Loucy (cell line): Measurements from ENCODE around the gene C20orf202.

Experiments
- H2AFZ ChIP-seq: fragments of 200-600 bp; sonication (generic); 2 replicates; pipeline ENCODE4 v1.6.0; 2016; ENCODE audit warnings: antibody characterized with exemption, mild to moderate bottlenecking, low read length, moderate library complexity
- H3F3A ChIP-seq: fragments of 200-600 bp; 2 replicates; pipeline ENCODE4 v1.6.0; 2016; ENCODE audit warnings: antibody characterized with exemption, low read depth, mild to moderate bottlenecking
- H3K27me3 ChIP-seq: fragments of 200-600 bp; sonication (generic); 2 replicates; pipeline ENCODE4 v1.6.1; 2014; ENCODE audit warnings: low read length, mild to moderate bottlenecking; ENCODE audit not compliant: insufficient read depth, poor library complexity, severe bottlenecking
- H3K36me3 ChIP-seq: fragments of 200-600 bp; sonication (generic); 2 replicates; pipeline ENCODE4 v1.6.1; 2016; ENCODE audit warnings: low read length; ENCODE audit not compliant: insufficient read depth
- H3K4me1 ChIP-seq: fragments of 200-600 bp; sonication (generic); 2 replicates; pipeline ENCODE4 v1.5.1; 2014; ENCODE audit warnings: low read length, mild to moderate bottlenecking; ENCODE audit not compliant: insufficient read depth, poor library complexity, severe bottlenecking
- H3K4me2 ChIP-seq: fragments of 200-600 bp; sonication (generic); 2 replicates; pipeline ENCODE4 v1.6.0; 2014; ENCODE audit warnings: antibody characterized with exemption, low read length, low read depth, mild to moderate bottlenecking; ENCODE audit not compliant: poor library complexity, severe bottlenecking
- H3K4me3 ChIP-seq: fragments of 200-600 bp; sonication (generic); 2 replicates; pipeline ENCODE4 v1.5.1; 2014; ENCODE audit warnings: low read length, mild to moderate bottlenecking, mixed read lengths; ENCODE audit not compliant: poor library complexity, severe bottlenecking
- H3K79me2 ChIP-seq: fragments of 200-600 bp; sonication (generic); 2 replicates; pipeline ENCODE4 v1.6.1; 2014; ENCODE audit warnings: low read length; ENCODE audit not compliant: insufficient read depth
- H3K9ac ChIP-seq: fragments of 200-600 bp; sonication (generic); 2 replicates; pipeline ENCODE4 v1.6.0; 2014; ENCODE audit warnings: mild to moderate bottlenecking, low read depth, low read length, moderate library complexity; ENCODE audit not compliant: poor library complexity, severe bottlenecking
- H3K9me2 ChIP-seq: fragments of 200-600 bp; sonication (generic); replicated peaks from 2 replicates; pipeline ENCODE4 v1.6.1; 2016; ENCODE audit warnings: low read depth, low read length, mixed read lengths
- H3K9me3 ChIP-seq: fragments of 200-600 bp; sonication (generic); 2 replicates; pipeline ENCODE4 v1.6.1; 2014; ENCODE audit warnings: mild to moderate bottlenecking, antibody characterized with exemption, low read length, low read depth; ENCODE audit not compliant: insufficient read depth
- H4K20me1 ChIP-seq: fragments of 200-600 bp; sonication (generic); 2 replicates; pipeline ENCODE4 v1.6.0; 2014; ENCODE audit warnings: antibody characterized with exemption, low read length, mild to moderate bottlenecking; ENCODE audit not compliant: insufficient read depth, poor library complexity, severe bottlenecking
- CTCF ChIP-seq: fragments of 200-600 bp; sonication (generic); conservative IDR thresholded peaks from 2 replicates; pipeline ENCODE4 v1.5.1; 2014; ENCODE audit warnings: mild to moderate bottlenecking, antibody characterized with exemption, low read length
- EZH2phosphoT487 ChIP-seq: fragments of 200-600 bp; IDR thresholded peaks from 2 replicates; pipeline ENCODE4 v1.6.1; 2018; ENCODE audit warnings: antibody characterized with exemption, mild to moderate bottlenecking, moderate library complexity, borderline replicate concordance

Gene C20orf202

GRCh38 chr20:1185316-1185741 lies 17.9 kb upstream of the C20orf202 start:
- H3F3A ChIP-seq = no peaks in the 10 kb centered on the region
- no peaks in the 10 kb centered on the region for H3K79me2 ChIP-seq
- H3K27me3 ChIP-seq = no peaks in the 10 kb centered on the region
- H3K9me2 ChIP-seq = no peaks in the 10 kb centered on the region
- no peak overlapping the region for H3K4me2 ChIP-seq
- no peaks in the 10 kb centered on the region for H3K36me3 ChIP-seq
- no peak overlapping the region for H2AFZ ChIP-seq
- TF ChIP-seq EZH2phosphoT487 (no peak), CTCF (no peak)
- H3K4me1 ChIP-seq = no peaks in the 10 kb centered on the region
- no peak overlapping the region for H3K4me3 ChIP-seq
- no peak overlapping the region for H3K9ac ChIP-seq
- H4K20me1 ChIP-seq = no peaks in the 10 kb centered on the region
- H3K9me3 ChIP-seq = no peaks in the 10 kb centered on the region

- Histone ChIP-seq H3K4me3 (no peak overlapping the region), H3F3A (no peaks in the 10 kb centered on the region), H3K4me2 (no peak overlapping the region), H3K79me2 (no peaks in the 10 kb centered on the region), H3K4me1 (no peaks in the 10 kb centered on the region), H3K27me3 (no peaks in the 10 kb centered on the region), H3K9ac (no peak overlapping the region), H3K9me2 (no peaks in the 10 kb centered on the region), H3K36me3 (no peaks in the 10 kb centered on the region), H2AFZ (no peak overlapping the region), H4K20me1 (no peaks in the 10 kb centered on the region), H3K9me3 (no peaks in the 10 kb centered on the region)
- TF ChIP-seq CTCF (peak; percentile 59), EZH2phosphoT487 (no peak)
Measured at GRCh38 chr20:1185790-1186334, 17.4 kb upstream of the C20orf202 start.

GRCh38 chr20:1186367-1186991 lies 16.8 kb upstream of the C20orf202 start:
- no peaks in the 10 kb centered on the region for H3K9me2 ChIP-seq
- H3K4me3 ChIP-seq = no peak overlapping the region
- no peak for TF ChIP-seq CTCF
- TF ChIP-seq EZH2phosphoT487 = no peak
- H3F3A ChIP-seq = no peaks in the 10 kb centered on the region
- no peak overlapping the region for H3K4me2 ChIP-seq
- no peaks in the 10 kb centered on the region for H3K9me3 ChIP-seq
- no peak overlapping the region for H3K9ac ChIP-seq
- H2AFZ ChIP-seq = no peak overlapping the region
- no peaks in the 10 kb centered on the region for H3K36me3 ChIP-seq
- no peaks in the 10 kb centered on the region for H3K4me1 ChIP-seq
- no peaks in the 10 kb centered on the region for H3K27me3 ChIP-seq
- no peaks in the 10 kb centered on the region for H3K79me2 ChIP-seq
- H4K20me1 ChIP-seq = no peaks in the 10 kb centered on the region
